DND-41 (cell line): ENCODE measurements around the gene FSCN2.

Source experiments
- CTCF ChIP-seq: IDR thresholded peaks from 2 replicates; pipeline ENCODE4 v1.5.1; 2012; ENCODE audit warnings: borderline replicate concordance, low read length, moderate library complexity, mild to moderate bottlenecking; ENCODE audit not compliant: poor library complexity, severe bottlenecking; ENCODE audit errors: extremely low read depth
- EZH2 ChIP-seq: IDR thresholded peaks from 3 replicates; pipeline ENCODE4 v1.6.1; 2012; ENCODE audit warnings: borderline replicate concordance, low read depth, mild to moderate bottlenecking, moderate library complexity, low read length, inconsistent platforms; ENCODE audit not compliant: severe bottlenecking

DNA sequence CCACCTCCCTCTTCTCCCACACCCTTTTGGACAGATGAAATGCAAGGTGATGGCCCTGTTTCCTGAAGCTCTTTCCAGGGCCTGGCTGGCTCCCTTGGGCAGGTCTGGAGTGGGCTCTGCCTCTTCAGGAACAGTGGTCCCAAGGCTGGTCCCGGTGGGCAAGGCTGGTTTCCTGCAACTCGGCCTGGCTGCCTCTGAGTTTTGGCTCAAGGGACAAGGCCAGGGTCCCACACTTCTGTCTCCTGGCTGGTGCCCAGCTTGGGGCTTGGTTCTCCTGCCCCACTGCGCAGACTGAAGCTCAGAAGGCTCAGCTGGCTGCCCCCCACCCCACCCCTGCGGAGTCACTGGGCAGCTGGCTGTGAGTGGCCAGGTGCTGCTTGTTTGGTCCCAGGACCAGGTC is 11.7 kb upstream of the FSCN2 start:
- TF ChIP-seq CTCF (no peak), EZH2 (no peak)
